Keratinocyte (primary cell): Measurements from ENCODE around the gene CHI3L1. TPM values are rescaled to one million over a fixed set of nuclear protein-coding genes. Genes with fewer than 3 reads are reported as not detected.

Source experiments
- DNase-seq: peaks from one replicate; pipeline ENCODE4 v3.0.0-alpha.2; 2011; ENCODE audit warnings: low read depth, missing footprints, low spot score
- FAIRE-seq: peaks from 2 replicates; lab custom pipeline; 2011; peaks lifted over from hg19 to GRCh38; lab: Jason Lieb, UNC
- H2AFZ ChIP-seq: 2 replicates; pipeline ENCODE4 v1.6.0; 2012; ENCODE audit warnings: low read length, control low read depth, inconsistent platforms; ENCODE audit not compliant: control insufficient read depth
- H3K27ac ChIP-seq: 2 replicates; pipeline ENCODE4 v1.5.1; 2011; ENCODE audit warnings: low read length; ENCODE audit not compliant: control insufficient read depth, insufficient read depth
- H3K27me3 ChIP-seq: 3 replicates; pipeline ENCODE4 v1.6.0; 2011; ENCODE audit warnings: low read length; ENCODE audit not compliant: control insufficient read depth, insufficient read depth; ENCODE audit errors: extremely low read depth
- H3K36me3 ChIP-seq, 2 experiments: 2 replicates in 1 of 2; 3 replicates in 1 of 2; pipeline ENCODE4 v1.5.1; 2011; ENCODE audit warnings: low read length in 2 of 2, mild to moderate bottlenecking in 1 of 2; ENCODE audit not compliant: control insufficient read depth in 2 of 2, insufficient read depth in 2 of 2; ENCODE audit errors: extremely low read depth in 1 of 2
- H3K4me1 ChIP-seq: 3 replicates; pipeline ENCODE4 v1.5.1; 2011; ENCODE audit warnings: low read length; ENCODE audit not compliant: control insufficient read depth, insufficient read depth; ENCODE audit errors: extremely low read depth
- H3K4me2 ChIP-seq: 3 replicates; pipeline ENCODE4 v1.6.0; 2011; ENCODE audit warnings: low read depth, low read length; ENCODE audit not compliant: control insufficient read depth, insufficient read depth; ENCODE audit errors: extremely low read depth
- H3K4me3 ChIP-seq, 3 experiments: fragments of 200-600 bp in 1 of 3; sonication (generic) in 1 of 3; 2 replicates in 2 of 3; 3 replicates in 1 of 3; pipeline ENCODE4 v1.5.1; 2011 to 2016; ENCODE audit warnings: low read length in 3 of 3, mild to moderate bottlenecking in 3 of 3, control low read depth in 2 of 3, inconsistent platforms in 1 of 3, low read depth in 1 of 3, mixed read lengths in 1 of 3, mixed run types in 1 of 3, moderate library complexity in 1 of 3; ENCODE audit not compliant: control insufficient read depth in 2 of 3, insufficient read depth in 2 of 3; ENCODE audit errors: extremely low read depth in 1 of 3
- H3K79me2 ChIP-seq: 2 replicates; pipeline ENCODE4 v1.6.0; 2012; ENCODE audit warnings: low read length; ENCODE audit not compliant: control insufficient read depth, insufficient read depth
- H3K9ac ChIP-seq: 3 replicates; pipeline ENCODE4 v1.6.0; 2011; ENCODE audit warnings: low read length; ENCODE audit not compliant: control insufficient read depth, insufficient read depth; ENCODE audit errors: extremely low read depth
- H3K9me1 ChIP-seq: 3 replicates; pipeline ENCODE4 v1.6.0; 2011; ENCODE audit warnings: low read length; ENCODE audit not compliant: control insufficient read depth, insufficient read depth; ENCODE audit errors: extremely low read depth
- H3K9me3 ChIP-seq: 2 replicates; pipeline ENCODE4 v1.5.1; 2012; ENCODE audit warnings: low read depth, low read length; ENCODE audit not compliant: control insufficient read depth
- H4K20me1 ChIP-seq: 3 replicates; pipeline ENCODE4 v1.6.0; 2011; ENCODE audit warnings: low read length; ENCODE audit not compliant: control insufficient read depth, insufficient read depth; ENCODE audit errors: extremely low read depth
- EZH2 ChIP-seq: IDR thresholded peaks from one replicate; pipeline ENCODE4 v1.6.1; 2012; ENCODE audit warnings: inconsistent platforms, mild to moderate bottlenecking, low read length, moderate library complexity
- dilution Hi-C: fragments of 300-500 bp; cut with MboI; formaldehyde crosslinking; loops from one replicate; pipeline ENCODE4 v1.7.0; 2020; ENCODE audit warnings: low sequenced_read_pairs; ENCODE audit not compliant: extremely low pct_ligation_motif_present
- polyA plus RNA-seq, 5 experiments: library from polyadenylated mRNA; depleted of rRNA in 3 of 5; stranded (reverse) in 3 of 5; stranded (forward) in 1 of 5; unstranded in 1 of 5; fragments of >200 nt; gene quantifications; 1 replicate in 1 of 5; 2 replicates in 3 of 5; 3 replicates in 1 of 5; pipeline versions ENCODE4 v1.2.1 to v1.2.3, GENCODE V29; 2011 to 2012; ENCODE audit warnings: missing spikeins in 2 of 5, low read depth in 1 of 5, low replicate concordance in 1 of 5
- TF ChIP-seq, protein P1 (sequence below), 3 experiments: IDR thresholded peaks in 1 of 3; conservative IDR thresholded peaks in 1 of 3; optimal IDR thresholded peaks in 1 of 3; 2 replicates in 2 of 3; 3 replicates in 1 of 3; pipeline versions ENCODE3 to v1.5.1; 2011; ENCODE audit warnings: low read length in 3 of 3, mild to moderate bottlenecking in 3 of 3, moderate library complexity in 2 of 3, control low read depth in 1 of 3, inconsistent platforms in 1 of 3; ENCODE audit not compliant: insufficient read depth in 2 of 3; ENCODE audit errors: extremely low read depth in 1 of 3

CHI3L1 gene
- polyA plus RNA-seq, 1 donor (not counting 4 experiments of a cell fraction or from before 2014, with no cell fraction given) = 0.20 TPM

DNA sequence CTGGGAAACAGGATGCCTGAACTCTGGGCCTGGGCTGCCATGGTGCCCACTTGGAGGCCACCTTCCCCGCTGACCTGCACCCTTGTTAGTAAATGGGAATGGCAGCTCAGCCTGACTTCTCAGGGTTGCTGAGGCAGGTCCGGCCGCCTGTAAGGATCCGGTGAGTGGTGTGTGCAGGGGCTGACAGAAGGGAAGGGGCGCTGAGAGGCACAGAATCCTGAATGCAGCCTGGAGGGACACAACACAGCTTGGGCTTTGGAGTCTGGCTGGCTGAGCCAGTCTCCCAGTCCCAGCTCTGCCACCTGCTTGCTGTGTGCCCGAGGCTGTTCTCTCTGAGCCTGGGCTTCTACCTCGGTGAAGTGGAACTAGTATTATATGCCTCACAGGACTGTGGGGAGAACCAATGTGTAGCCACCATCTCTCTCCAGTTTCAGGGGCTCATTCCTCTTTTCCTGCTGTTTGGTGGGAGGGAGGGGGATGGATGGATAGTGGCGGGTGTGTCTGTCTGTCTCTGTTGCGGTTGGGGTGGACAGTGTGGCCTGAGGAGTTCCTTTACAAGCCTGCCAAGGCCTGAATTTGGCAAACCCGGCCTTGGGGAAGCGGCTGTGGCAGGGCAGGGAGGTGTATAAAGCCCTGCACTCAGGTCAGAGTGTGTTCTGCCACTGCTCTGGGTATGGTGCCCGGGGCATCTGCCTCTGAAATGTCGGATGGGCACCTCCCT is 41.0 kb downstream of the CHI3L1 start:
- Histone ChIP-seq H3K27me3 (no peaks in the 10 kb centered on the region), H3K4me1 (no peaks in the 10 kb centered on the region), H3K4me3 (no peak overlapping the region), H4K20me1 (no peaks in the 10 kb centered on the region), H3K27ac (no peak overlapping the region), H3K4me2 (no peak overlapping the region), H3K36me3 (no peaks in the 10 kb centered on the region), H2AFZ (no peak overlapping the region), H3K9ac (no peak overlapping the region), H3K9me1 (no peaks in the 10 kb centered on the region), H3K79me2 (no peaks in the 10 kb centered on the region), H3K9me3 (no peaks in the 10 kb centered on the region)
- FAIRE-seq (no peak), DNase-seq (no peak)
- TF ChIP-seq, protein P1, sequence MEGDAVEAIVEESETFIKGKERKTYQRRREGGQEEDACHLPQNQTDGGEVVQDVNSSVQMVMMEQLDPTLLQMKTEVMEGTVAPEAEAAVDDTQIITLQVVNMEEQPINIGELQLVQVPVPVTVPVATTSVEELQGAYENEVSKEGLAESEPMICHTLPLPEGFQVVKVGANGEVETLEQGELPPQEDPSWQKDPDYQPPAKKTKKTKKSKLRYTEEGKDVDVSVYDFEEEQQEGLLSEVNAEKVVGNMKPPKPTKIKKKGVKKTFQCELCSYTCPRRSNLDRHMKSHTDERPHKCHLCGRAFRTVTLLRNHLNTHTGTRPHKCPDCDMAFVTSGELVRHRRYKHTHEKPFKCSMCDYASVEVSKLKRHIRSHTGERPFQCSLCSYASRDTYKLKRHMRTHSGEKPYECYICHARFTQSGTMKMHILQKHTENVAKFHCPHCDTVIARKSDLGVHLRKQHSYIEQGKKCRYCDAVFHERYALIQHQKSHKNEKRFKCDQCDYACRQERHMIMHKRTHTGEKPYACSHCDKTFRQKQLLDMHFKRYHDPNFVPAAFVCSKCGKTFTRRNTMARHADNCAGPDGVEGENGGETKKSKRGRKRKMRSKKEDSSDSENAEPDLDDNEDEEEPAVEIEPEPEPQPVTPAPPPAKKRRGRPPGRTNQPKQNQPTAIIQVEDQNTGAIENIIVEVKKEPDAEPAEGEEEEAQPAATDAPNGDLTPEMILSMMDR (optimal IDR thresholded peaks at IDR 0.05 in 1 of 3, IDR thresholded peaks at IDR 0.05 in 1 of 3, conservative IDR thresholded peaks at IDR 0.05 in 1 of 3; ENCODE audit: extremely low read depth in 1 of 3, insufficient read depth in 2 of 3, low read length in 3 of 3) = no peak
- dilution Hi-C loops = no loop called here

DNA sequence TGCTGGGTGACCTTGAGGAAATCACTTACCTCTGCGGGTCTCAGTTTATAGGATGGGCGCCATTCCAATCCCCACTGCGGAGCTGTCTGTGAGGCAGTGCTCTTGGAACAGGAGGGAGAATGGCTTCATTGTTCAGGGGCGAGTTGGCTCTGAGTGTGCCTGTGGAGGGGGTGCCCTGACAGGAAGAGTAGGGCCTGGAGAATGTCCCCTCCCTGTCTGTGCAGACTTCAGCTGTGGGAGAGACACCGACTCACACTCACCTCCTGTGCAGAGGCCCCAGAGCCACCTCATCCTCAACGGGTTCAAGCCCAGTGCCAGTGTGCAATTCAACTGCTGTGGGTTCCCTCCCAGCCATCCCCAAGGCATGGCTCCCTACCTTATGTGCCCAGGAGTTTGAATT is 41.8 kb downstream of the CHI3L1 start:
- Histone ChIP-seq H3K9me1 (no peaks in the 10 kb centered on the region), H3K4me2 (no peak overlapping the region), H3K27ac (no peak overlapping the region), H4K20me1 (no peaks in the 10 kb centered on the region), H3K27me3 (no peaks in the 10 kb centered on the region), H3K79me2 (no peaks in the 10 kb centered on the region), H3K9me3 (no peaks in the 10 kb centered on the region), H3K9ac (no peak overlapping the region), H3K4me3 (no peak overlapping the region), H3K36me3 (no peaks in the 10 kb centered on the region), H2AFZ (no peak overlapping the region), H3K4me1 (no peaks in the 10 kb centered on the region)
- dilution Hi-C loops = no loop called here
- FAIRE-seq (no peak), DNase-seq (no peak)
- TF ChIP-seq, protein P1 (optimal IDR thresholded peaks at IDR 0.05 in 1 of 3, IDR thresholded peaks at IDR 0.05 in 1 of 3, conservative IDR thresholded peaks at IDR 0.05 in 1 of 3; ENCODE audit: extremely low read depth in 1 of 3, insufficient read depth in 2 of 3, low read length in 3 of 3) = no peak
- no peak for TF ChIP-seq EZH2
